Esophagus mucosa (tissue), 1 donor: ENCODE data around the gene CNTNAP5. TPM values are rescaled to one million over a fixed set of nuclear protein-coding genes. Genes with fewer than 3 reads are reported as not detected.

Experiments used
- ATAC-seq: fragments of 200-7000 bp; cut with Tn5 transposase; one replicate; pipeline ENCODE4 v1.9.1; 2020
- total RNA-seq: library from RNA; stranded (reverse); gene quantifications from one replicate; pipeline ENCODE4 v1.2.4, GENCODE V29; 2023
- donor health status: DM: yes; HTN: yes; CAD: no.

Gene CNTNAP5
- not detected for total RNA-seq

DNA sequence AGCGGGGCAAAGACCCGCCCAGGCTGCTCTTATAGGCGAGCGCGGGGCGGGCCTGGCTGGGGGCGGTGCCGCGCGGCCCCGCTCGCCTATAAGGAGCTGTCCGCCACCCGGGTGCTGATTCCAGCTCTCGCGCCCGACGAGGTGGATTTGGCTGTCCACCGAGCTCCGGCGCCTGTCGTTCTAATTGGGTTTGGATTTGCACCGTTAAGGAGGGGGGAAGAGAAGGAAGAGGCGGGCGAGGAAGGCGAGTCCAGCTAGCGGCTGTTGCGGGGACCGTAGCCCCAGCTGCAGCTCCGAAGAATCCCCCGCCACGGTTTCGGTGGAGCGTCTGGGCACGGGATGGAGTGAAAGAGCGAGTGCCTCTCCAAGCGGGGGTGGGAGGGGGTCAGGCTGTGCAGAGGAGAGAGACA is at the start of gene CNTNAP5:
TSS of gene CNTNAP5 (plus strand) at position 117 of the 410 bp plus-strand sequence. CDS start 364 bp downstream, outside the sequence.
- no peak for ATAC-seq

DNA sequence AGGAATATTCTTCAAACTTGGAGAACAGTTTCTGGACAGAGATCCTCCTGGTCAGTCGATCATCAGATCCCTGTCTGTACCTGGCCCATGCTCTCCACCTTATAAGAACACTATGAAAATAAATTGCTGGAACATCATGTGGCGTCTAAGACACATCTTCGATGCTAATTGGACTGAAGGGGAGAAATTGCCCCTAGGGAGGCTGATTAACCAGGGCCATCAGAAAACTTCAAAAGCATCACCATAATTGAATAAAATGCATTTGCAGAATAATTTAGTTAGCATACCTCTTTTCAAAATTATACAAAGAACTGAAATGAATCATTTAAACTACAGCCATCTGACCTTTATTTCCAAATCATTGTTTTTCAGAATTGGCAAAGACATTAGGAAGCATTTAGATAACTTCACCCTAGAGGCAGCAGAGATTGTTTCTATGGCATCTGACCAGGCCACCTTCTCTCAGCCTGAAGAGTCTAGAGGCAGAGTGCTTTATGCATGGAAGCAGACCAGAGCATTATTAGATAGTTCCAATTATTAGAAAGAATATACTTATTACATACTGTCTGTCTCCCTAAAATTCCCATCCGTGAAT is 48.9 kb upstream of the CNTNAP5 start:
- no peak for ATAC-seq

DNA sequence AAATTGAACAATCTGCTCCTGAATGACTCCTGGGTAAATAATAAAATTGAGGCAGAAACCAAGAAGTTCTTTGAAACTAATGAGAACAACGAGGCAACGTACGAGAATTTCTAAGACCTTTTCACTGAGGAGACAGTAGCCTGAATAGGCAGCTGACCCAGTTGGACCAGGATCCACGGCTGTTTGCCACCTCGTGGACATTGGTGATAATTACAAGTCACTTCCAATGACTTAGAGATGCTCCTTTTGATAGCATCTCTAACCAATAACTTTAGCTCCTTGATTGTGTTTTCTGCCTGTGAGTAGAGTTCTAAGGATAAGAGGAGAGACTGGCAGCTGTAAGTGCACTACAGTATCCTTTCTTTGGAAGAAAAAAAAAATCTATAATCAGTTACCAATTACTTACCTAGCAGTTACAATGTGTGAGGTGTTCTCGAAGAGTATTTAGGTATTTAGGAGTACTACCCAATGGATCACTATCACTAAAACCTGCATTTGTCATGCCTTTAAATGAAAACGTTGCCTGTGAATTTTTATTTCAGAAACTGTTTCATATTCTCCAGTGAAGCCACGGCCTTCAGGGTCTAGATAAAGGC is 31.3 kb upstream of the CNTNAP5 start:
- ATAC-seq = peak; percentile 46

DNA sequence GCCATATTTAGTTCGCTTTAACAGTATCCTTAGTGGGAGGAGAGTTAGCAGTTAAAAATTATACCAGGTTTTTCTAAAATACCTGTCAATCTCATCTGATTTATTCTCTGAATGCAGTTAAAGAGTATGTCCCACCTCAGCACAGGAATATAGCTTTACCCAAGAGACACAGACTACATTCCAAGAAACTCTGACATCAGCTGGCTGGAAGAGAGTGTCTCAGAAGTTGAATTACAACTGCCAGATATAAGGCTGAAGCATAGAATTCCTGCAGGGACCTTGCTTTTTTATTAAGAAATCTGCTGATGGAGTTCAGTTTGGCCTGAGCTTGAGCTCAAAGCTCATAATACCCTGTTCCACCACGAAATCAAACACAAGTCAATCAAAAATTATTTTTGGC is 25.4 kb upstream of the CNTNAP5 start:
- no peak for ATAC-seq

DNA sequence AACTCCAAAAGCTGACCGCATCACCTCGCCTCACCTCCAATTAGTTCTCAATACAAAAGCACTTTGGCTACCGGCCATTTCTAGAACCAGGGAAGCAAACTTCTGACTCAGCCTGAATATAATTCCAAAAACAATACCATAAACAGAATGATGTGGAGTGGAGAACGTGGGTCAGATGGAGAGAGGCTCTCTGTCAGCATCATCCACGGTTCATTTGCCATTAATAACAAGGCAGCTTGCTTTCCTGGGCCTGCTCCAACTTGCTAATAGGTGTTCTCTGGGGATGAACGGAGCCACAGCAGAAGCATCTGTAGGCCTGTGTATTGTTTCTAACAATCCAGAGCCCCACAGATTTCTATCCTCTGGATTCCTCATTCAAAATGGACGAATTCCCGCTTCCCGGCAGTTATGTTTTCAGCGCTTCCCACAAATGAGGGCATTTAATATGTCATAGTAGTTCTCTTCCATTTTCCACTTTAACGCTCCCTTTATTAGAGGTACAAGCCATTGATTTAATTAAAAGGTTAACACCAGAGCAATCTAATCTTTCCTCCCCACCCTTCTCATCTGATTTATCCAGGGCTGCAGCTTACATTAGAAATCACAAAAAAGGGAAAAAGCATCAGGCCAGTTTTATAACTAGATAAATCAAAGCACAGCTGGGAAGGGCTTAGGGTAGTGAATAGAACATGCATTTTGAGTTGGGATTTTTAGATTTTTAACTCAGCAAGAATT is 23.2 kb upstream of the CNTNAP5 start:
- no peak for ATAC-seq

- ATAC-seq = no peak
Measured at GRCh38 chr2:124018890-124019289, 6.2 kb upstream of the CNTNAP5 start.

DNA sequence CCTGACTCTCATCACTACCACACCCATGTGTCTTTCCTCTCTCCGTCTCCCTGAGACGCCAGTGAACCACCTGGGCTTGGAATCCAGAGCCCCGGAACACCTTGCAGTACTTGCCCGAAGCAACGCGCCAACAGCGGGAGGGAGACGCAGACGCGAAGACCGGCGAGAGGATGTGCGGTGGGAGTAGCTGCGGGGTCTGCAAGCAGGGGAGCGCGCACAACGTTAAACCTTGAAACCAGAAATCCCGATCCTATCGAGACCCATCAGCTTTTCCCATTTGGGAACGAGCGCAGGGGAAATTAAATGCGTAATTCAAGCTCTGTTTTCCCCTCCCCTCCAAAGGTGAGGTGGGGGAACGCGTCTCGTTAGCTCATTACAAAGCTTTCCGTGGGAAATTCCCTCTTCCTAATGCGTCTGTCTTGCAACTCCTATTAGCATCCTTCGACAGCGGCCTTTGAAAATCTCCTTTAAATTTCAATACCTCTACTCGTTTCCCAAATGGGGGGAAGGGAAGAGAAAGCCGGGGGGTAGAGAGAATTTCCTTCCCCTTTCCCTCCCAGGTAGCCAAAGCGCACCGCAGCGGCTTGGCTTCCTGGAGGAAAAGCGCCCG is 421 bp upstream of the CNTNAP5 start:
- ATAC-seq = no peak

DNA sequence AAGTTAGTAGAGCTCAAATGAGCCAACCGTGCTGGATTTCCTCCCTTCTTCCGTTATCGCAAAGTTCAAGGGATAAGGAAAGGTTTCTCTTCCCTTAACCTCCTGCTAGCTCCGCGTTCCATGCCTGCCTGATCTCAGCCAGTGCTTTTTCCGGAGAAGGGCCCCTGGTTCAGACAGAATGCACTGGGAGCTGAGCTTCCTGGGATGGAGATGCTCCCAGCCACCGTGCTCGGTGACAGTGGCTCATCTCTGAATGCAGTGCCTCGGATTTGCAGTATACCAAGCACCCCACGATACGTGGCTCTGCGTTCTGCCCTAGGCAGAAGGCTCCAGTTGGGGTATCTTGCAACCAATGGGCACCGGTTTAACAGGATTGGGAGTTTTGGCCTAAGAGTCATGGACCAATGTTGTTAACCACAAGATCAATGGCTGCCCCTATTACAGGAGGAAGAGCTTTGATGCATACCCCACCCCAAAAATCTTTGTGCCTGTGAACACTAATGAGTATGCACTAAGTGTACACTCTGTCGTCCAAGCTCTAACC is 876 bp downstream of the CNTNAP5 start:
- ATAC-seq = no peak

GRCh38 chr2:124026503-124026902 is 1.4 kb downstream of the CNTNAP5 start:
- no peak for ATAC-seq

DNA sequence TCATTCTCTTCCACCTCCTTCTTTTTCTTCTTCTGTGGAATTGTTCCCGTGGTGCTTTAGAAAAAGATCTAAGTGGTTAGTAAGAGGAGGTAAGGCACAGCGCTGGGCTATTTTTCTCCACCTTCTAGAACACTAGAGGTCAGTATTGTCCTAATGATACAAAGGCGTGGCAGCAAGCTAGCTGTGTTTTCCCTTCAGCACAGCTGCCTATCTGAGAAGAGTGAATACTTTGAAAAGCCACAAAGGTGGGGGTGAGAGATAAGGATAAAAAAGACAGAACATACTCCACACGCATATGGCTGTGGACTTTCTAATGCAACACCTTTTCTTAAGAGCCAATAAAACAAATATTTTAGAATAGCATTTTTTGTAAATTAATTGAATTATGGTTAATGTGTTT is 2.1 kb downstream of the CNTNAP5 start:
- peak; percentile 67 for ATAC-seq

- no peak for ATAC-seq
Measured at GRCh38 chr2:124032799-124033198, 7.7 kb downstream of the CNTNAP5 start.

DNA sequence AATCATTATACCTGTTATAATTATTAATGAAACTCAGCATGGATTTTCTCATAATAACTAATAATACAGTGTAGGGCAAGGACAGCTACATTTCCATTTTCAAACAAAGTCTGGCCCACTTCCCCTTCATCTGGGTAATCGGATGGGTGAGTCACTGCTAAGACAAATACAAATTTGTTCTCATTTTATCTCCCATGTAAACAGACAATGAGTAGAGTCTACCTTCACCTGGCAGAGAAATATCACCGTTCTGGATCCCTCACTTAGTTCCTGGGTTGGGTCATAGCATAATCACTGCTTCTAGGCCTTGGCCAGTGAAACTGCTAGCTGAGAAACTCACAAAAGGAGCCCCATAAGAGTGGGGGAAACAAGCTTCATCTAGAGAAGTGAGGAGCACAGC is 9.2 kb downstream of the CNTNAP5 start:
- ATAC-seq = no peak

- no peak for ATAC-seq
Measured at GRCh38 chr2:124035001-124035400, 9.9 kb downstream of the CNTNAP5 start.

GRCh38 chr2:124039032-124039431 is 13.9 kb downstream of the CNTNAP5 start:
- no peak for ATAC-seq

GRCh38 chr2:124039762-124040291 is 14.7 kb downstream of the CNTNAP5 start:
- ATAC-seq = no peak

GRCh38 chr2:124045894-124046293 is 20.8 kb downstream of the CNTNAP5 start:
- ATAC-seq = no peak

GRCh38 chr2:124046332-124046731 is 21.2 kb downstream of the CNTNAP5 start:
- ATAC-seq = no peak

DNA sequence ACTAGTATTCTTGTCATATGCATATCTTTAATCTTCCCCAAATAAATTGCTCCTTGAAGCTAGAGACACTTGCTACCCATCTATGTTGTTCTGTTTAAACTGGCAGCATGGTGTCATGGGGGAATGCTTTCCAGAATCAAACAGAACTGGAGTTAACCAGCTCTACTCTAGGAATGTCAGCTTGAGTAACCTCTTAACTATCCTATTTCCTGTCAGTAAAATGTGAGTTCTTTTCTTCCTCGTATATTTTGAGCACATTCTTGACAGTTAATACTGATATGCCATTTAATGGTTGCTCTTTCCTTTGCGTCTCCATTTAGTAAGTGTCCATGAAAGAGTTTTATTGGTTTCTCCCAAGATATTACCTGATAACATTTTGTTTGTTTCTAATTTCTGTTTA is 23.0 kb downstream of the CNTNAP5 start:
- ATAC-seq = no peak

GRCh38 chr2:124048664-124049063 is 23.6 kb downstream of the CNTNAP5 start:
- ATAC-seq = no peak

GRCh38 chr2:124049136-124049535 is 24.0 kb downstream of the CNTNAP5 start:
- ATAC-seq = no peak

GRCh38 chr2:124050833-124051497 is 25.9 kb downstream of the CNTNAP5 start:
- ATAC-seq = no peak

DNA sequence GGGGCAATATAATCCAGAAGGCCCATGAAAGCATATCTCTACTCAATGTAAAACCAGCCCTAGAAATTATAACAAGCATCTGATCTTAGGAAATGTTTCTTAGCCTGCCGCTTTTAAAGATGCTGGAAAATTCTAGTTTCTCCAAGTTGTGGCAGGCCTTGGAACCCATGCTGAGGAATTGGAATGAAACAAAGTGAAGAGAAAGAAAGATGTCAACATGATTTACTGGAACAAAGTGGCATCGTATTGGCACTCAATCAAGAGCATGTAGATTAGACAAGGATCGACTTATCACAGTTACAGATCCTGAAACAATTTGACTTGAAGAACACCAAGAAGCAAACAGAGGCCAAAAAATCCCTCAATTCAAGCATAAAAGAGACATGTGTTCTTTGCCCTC is 28.7 kb downstream of the CNTNAP5 start:
- no peak for ATAC-seq
